Mammary epithelial cell (primary cell): ENCODE results near the gene OR2A5.

Experiments used
- CTCF ChIP-seq, 2 donors: IDR thresholded peaks in 1 of 2; conservative IDR thresholded peaks in 1 of 2; 2 replicates each; pipeline ENCODE4 v1.5.1; 2011 to 2012; ENCODE audit warnings: inconsistent platforms in 2 of 2, low read length in 2 of 2, mild to moderate bottlenecking in 2 of 2, control low read depth in 1 of 2, low read depth in 1 of 2; ENCODE audit not compliant: insufficient read depth in 1 of 2; ENCODE audit errors: extremely low read depth in 1 of 2
- EZH2 ChIP-seq: IDR thresholded peaks from 2 replicates; pipeline ENCODE4 v1.6.1; 2012; ENCODE audit warnings: low read length, inconsistent platforms, borderline replicate concordance

- TF ChIP-seq CTCF (conservative IDR thresholded peaks at IDR 0.05 in 1 of 2, IDR thresholded peaks at IDR 0.05 in 1 of 2; ENCODE audit: extremely low read depth in 1 of 2, insufficient read depth in 1 of 2, low read depth in 1 of 2, low read length in 2 of 2) (no peak), EZH2 (no peak)
These were observed 9.9 kb upstream of the OR2A5 start for GRCh38 chr7:144038887-144039286.
